ACC112 (cell line): ENCODE results near the gene CMTM2.
A peak's percentile ranks its signal among the peaks of the same experiment; 100 is the strongest.

ENCODE experiments used
- H2AFZ ChIP-seq: fragments of 200-600 bp; sonication (generic); one replicate; pipeline ENCODE4 v1.6.0; 2017; ENCODE audit warnings: antibody characterized with exemption, low read length; ENCODE audit not compliant: unreplicated experiment
- H3K27ac ChIP-seq: fragments of 200-600 bp; sonication (generic); 2 replicates; pipeline ENCODE4 v1.5.1; 2014; ENCODE audit warnings: low read depth, mild to moderate bottlenecking, antibody characterized with exemption, low read length, moderate library complexity
- H3K27me3 ChIP-seq: fragments of 200-600 bp; sonication (generic); 2 replicates; pipeline ENCODE4 v1.6.1; 2014; ENCODE audit warnings: mild to moderate bottlenecking, antibody characterized with exemption, low read length, moderate library complexity, mixed read lengths; ENCODE audit not compliant: insufficient read depth
- H3K36me3 ChIP-seq: fragments of 200-600 bp; sonication (generic); 2 replicates; pipeline ENCODE4 v1.6.1; 2016; ENCODE audit warnings: mild to moderate bottlenecking, antibody characterized with exemption, low read length, moderate library complexity, mixed read lengths; ENCODE audit not compliant: insufficient read depth
- H3K4me1 ChIP-seq: fragments of 200-600 bp; sonication (generic); one replicate; pipeline ENCODE4 v1.6.1; 2016; ENCODE audit warnings: low read length, mixed read lengths; ENCODE audit not compliant: insufficient read depth, unreplicated experiment, control insufficient read depth
- H3K4me3 ChIP-seq: fragments of 200-600 bp; sonication (generic); 2 replicates; pipeline ENCODE4 v1.5.1; 2014; ENCODE audit warnings: mild to moderate bottlenecking, low read depth, low read length
- H3K79me2 ChIP-seq: fragments of 200-600 bp; sonication (generic); one replicate; pipeline ENCODE4 v1.6.0; 2016; ENCODE audit warnings: low read length; ENCODE audit not compliant: control insufficient read depth, unreplicated experiment, insufficient read depth

Gene CMTM2

DNA sequence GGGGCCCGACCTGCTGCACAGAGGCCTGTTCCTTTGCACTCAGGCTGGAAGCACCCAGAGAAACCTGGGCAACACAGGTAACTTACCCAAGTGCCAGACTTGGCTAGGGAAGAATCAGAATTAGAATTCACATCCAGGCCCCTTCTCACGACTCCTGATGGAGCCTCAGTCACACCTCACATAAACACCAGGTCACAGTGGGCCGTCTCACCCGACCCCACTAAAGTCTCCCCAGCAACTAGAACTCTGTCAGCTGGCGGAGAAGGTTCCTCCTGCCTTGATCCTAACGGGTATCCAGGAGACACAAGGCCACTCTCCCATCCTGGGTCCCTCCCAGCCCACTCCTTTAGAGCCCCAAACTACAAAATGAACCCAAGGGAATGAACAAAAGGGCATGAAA is 35.7 kb upstream of the CMTM2 start:
- Histone ChIP-seq H3K27me3 (no peaks in the 10 kb centered on the region), H3K36me3 (peaks cover 6% of the 10 kb centered on the region; the same call in 1 of the 2 replicates), H3K4me1 (peaks cover 3% of the 10 kb centered on the region), H2AFZ (no peak overlapping the region), H3K4me3 (no peak overlapping the region), H3K79me2 (no peaks in the 10 kb centered on the region), H3K27ac (no peak overlapping the region)

DNA sequence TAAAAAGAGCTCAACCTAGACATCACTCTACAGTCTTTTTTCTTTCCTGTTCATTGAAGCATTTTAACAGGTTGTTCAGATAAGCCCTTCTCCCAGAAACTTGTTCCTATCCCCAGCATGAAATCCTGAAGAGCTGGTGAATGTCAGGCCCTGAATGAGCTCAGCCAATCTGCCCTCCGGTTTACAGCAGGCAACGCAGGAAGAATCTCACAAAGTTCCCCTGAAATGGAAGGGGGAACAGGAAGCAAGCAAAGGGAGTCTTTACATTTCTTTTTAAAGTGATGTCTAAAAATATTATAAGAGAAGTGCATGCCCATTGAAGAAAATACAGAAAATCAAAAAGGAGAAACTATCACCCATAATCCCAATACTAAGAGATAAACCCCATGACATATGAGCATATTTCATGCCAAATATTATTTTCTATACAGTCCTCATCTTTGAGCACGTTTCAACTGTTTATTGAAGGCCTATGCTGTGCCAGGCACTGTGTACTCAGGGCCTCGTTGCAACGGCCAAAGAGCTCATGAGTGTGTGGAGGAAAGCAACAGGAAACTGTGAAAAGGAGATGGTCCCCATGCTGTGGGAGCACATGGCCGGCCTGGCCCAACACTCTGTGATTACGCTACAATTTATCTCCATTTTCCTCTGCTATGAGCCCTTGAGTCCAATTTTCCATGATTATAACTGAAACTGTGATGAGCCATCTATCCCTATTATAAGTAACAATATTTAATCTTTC is 35.1 kb upstream of the CMTM2 start:
- H3K79me2 ChIP-seq: no peaks in the 10 kb centered on the region
- H3K27ac ChIP-seq: no peak overlapping the region
- peaks cover 9% of the 10 kb centered on the region for H3K4me1 ChIP-seq
- H3K36me3 ChIP-seq: peaks cover 4% of the 10 kb centered on the region; the same call in 1 of the 2 replicates
- H3K27me3 ChIP-seq: no peaks in the 10 kb centered on the region
- no peak overlapping the region for H2AFZ ChIP-seq
- H3K4me3 ChIP-seq: no peak overlapping the region

DNA sequence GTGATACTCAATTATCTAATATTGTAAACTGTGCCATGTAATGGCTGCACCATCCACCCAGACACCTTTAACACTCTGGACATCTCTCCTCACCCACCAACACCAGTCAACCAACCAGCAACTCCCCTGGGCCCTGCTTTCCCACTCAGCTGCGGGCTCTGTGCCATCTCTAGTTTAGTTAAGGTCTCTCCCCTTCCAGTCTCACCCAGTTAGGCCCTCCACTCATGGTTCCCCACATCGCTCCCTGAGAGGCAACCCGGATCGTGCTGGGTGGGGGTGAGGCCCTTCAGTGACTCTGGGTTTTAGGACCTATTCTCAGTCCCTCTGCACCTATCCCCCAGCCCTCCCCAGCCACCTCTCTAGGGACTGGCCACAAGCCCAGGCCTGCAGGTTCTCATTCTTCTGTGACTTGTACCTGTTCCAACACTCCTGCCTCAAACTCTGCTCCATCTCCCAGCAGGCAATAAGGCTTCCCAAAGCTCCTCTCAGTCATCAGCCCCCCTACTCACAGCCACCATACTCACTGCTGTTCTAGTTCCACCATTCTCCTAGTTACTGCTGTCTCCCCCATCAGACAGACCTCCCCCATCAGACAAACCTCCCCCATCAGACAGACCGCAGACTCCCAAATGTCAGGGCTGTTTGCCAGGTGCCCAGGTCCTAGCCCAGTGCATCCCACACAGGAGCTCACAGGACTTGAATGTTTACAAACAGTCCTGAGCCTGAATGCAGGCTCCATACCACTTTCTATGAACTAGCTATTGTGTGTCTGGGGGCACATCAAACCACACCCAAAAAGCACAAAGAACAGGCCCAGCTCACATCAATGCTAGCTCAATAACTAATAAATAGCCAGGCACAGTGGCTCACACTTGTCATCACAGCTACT is 31.9 kb upstream of the CMTM2 start:
- H3K4me3 ChIP-seq: no peak overlapping the region
- H3K27ac ChIP-seq: no peak overlapping the region
- no peak overlapping the region for H2AFZ ChIP-seq
- no peaks in the 10 kb centered on the region for H3K36me3 ChIP-seq
- H3K79me2 ChIP-seq: peaks cover 9% of the 10 kb centered on the region
- H3K27me3 ChIP-seq: no peaks in the 10 kb centered on the region
- peaks cover 22% of the 10 kb centered on the region for H3K4me1 ChIP-seq

DNA sequence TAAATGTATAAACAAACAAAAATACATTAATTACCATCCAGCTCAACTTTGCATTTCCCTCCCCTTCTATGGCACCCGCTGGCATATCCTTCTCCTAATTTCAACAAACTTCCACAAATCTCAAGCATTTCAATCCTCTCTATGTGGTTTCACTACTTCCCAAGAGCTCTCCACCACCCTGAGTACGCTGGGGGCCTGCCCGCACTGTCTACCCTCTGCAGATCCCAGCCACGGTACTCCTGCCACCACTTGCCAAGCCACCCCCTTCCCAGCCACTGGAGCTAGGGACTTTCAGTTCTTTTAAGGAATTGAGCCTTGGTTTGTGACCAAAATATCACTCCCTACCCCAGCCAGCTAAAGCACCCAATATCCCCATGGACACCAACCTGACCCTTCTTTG is 31.2 kb upstream of the CMTM2 start:
- H3K27me3 ChIP-seq: no peaks in the 10 kb centered on the region
- H2AFZ ChIP-seq: no peak overlapping the region
- no peaks in the 10 kb centered on the region for H3K36me3 ChIP-seq
- H3K79me2 ChIP-seq: peaks cover 15% of the 10 kb centered on the region
- no peak overlapping the region for H3K27ac ChIP-seq
- no peak overlapping the region for H3K4me3 ChIP-seq
- H3K4me1 ChIP-seq: peaks cover 22% of the 10 kb centered on the region

DNA sequence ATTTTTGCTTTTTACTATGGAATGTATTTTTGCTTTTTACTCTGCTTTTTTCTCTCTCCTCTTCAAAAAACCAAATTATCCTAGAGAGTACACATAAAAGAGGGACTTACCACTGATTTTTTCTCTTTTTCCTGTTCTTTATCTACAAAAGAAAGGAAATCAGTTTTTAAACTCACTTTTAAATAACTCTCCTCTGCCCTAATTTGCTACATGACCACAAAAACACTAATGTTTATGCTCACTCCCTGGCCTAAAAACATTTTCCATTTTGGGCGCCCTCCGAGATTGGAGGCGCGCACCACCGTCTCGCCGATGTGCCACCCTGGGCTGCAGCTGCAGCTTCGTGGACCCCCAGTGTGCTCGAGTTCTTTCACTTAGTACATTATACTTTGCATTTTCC is 30.4 kb upstream of the CMTM2 start:
- H3K36me3 ChIP-seq: no peaks in the 10 kb centered on the region
- H2AFZ ChIP-seq: peak overlapping the region; percentile 79
- peak overlapping the region; percentile 76 for H3K4me3 ChIP-seq
- H3K79me2 ChIP-seq: peaks cover 23% of the 10 kb centered on the region
- no peaks in the 10 kb centered on the region for H3K27me3 ChIP-seq
- H3K4me1 ChIP-seq: peaks cover 28% of the 10 kb centered on the region
- H3K27ac ChIP-seq: peak overlapping the region; percentile 52; the same call in 1 of the 2 replicates

DNA sequence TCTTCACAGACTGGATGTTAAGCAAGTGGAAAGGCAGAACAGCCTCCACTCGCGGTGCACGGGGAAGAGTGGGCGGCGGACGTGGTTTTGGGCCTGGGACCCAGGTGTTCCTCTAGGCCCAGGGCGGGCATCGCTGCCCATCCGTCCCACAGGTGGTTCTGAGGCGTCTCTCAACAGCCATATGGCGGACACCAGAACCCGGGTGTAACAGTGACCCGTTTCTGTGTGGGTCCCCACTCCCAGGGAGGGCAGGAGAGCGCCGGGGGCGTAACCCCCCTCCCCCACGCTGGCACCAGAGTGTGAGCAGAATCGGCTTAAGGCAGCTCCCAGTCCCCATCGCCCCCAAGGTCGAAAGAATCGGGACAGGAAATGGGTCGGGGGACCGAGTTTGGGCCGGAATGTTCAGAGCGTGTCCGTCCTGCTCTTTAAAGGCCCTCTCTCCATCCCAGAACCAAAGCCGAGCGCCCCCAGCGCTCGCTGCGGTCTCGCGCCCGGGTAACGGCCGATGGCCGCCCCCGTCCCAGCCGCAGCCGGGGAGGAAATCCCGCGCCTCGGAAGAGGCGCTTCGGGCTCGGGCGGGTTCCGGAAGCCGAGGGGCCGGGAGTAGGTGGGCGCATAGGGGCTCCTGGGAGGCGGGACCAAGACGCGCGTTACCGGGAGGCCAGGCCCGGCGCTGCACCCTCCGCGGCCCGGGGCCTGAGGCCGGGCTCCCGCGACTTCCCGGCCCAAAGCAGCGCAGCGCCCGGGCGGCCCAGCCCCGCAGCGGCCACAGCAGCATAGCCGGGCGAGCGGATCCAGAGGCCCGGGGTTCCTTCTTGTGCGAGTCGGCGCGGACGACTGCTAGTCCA is 29.8 kb upstream of the CMTM2 start, which contains the start of gene TK2:
Gene TK2, minus strand, starts transcription at position 839 of the 848 bp plus-strand sequence. Its CDS starts 61 bp downstream, at position 778.
- no peaks in the 10 kb centered on the region for H3K27me3 ChIP-seq
- H3K4me3 ChIP-seq: peak within 1 kb of the TSS; percentile 76
- peak within 1 kb of the TSS; percentile 79 for H2AFZ ChIP-seq
- no peaks in the 10 kb centered on the region for H3K36me3 ChIP-seq
- H3K27ac ChIP-seq: peak within 1 kb of the TSS; percentile 52
- H3K79me2 ChIP-seq: peaks cover 29% of the 10 kb centered on the region
- H3K4me1 ChIP-seq: peaks cover 34% of the 10 kb centered on the region

DNA sequence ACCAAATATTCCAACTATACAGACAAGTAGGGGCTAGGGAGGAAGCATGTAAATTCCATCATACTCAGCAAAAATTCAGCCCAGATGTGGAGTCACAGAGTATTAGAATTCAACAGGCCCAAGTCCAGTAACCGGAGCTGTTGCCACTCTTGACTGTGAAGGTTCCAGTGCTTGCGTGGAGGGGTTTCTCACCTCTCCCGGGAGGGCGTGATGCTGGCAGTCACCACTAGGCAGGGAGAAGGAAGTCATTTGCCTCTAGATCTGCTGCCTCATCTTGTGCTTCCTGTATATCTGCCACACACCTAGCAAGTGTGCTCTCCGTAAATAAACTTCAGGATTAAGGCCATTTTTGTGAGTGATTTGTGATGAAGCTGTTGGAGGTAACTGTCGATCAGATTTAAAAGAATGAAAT is 27.9 kb upstream of the CMTM2 start:
- Histone ChIP-seq H3K79me2 (peaks cover 48% of the 10 kb centered on the region), H3K4me1 (peaks cover 40% of the 10 kb centered on the region), H3K27me3 (no peaks in the 10 kb centered on the region), H3K4me3 (peak overlapping the region; percentile 93), H3K27ac (peak overlapping the region; percentile 63), H2AFZ (no peak overlapping the region), H3K36me3 (no peaks in the 10 kb centered on the region)

DNA sequence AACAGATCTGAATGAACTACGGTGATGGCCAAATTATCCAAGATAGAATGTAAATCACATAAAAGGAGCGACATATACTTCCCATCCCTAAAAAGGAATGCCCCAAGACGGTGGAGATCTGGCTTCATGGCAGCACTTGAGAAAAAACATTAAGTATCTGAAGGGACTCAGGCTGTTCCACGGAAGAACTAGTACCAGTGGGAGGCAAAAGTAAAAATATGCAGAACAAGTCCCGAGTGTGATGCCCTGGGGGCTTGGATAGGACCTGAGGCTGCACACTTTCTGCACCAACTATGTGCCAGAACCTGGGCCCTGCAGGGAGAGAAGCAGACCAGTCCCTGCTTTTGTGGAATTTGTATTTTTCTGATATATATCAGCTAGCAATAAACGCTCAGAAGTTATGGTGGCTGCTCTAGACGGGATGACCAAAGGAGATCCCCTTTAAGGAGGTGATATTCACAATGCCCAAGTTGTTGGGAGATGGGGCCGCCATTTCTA is 27.4 kb upstream of the CMTM2 start:
- peak overlapping the region; percentile 93 for H3K4me3 ChIP-seq
- peak overlapping the region; percentile 92 for H2AFZ ChIP-seq
- H3K79me2 ChIP-seq: peaks cover 53% of the 10 kb centered on the region
- no peaks in the 10 kb centered on the region for H3K36me3 ChIP-seq
- H3K27me3 ChIP-seq: no peaks in the 10 kb centered on the region
- peak overlapping the region; percentile 63 for H3K27ac ChIP-seq
- H3K4me1 ChIP-seq: peaks cover 40% of the 10 kb centered on the region

DNA sequence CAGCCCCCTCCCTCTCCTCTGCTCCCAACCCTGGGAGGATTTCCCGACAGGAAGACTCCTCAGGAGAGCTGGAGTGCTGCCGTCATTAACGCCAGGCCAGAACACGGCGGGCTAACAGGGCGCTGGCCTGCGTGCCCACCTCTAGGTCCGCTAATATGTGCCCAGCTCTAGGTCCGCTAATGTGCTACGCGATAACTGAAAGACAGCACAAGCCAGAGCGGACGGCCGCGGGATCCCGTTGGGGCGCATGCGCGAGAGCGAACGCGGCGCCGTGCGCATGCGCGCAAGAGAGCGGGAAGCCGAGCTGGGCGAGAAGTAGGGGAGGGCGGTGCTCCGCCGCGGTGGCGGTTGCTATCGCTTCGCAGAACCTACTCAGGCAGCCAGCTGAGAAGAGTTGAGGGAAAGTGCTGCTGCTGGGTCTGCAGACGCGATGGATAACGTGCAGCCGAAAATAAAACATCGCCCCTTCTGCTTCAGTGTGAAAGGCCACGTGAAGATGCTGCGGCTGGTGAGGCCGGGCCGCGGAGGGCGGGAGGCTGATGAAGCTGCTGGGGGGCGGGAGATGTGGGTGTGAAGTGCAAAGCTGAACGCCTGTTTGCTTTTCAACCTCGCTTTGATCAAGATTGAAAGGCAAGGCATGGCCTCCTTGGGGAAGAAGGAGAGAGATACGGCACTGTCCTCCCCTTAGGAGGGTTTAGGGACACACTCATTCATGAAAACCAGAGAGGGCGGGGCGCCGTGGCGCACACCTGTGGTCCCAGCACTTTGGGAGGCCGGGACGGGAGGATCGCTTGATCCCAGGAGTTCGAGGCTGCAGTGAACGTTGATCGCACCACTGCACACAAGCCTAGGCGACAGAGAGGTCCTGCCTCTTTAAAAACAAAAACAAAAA is 26.7 kb upstream of the CMTM2 start, which contains the start of gene CKLF:
Gene CKLF, plus strand, starts transcription at position 291 of the 892 bp plus-strand sequence. Its CDS starts 140 bp downstream, at position 431.
- H3K36me3 ChIP-seq: no peaks in the 10 kb centered on the region
- H3K4me1 ChIP-seq: peaks cover 40% of the 10 kb centered on the region
- peak within 1 kb of the TSS; percentile 92 for H2AFZ ChIP-seq
- no peaks in the 10 kb centered on the region for H3K27me3 ChIP-seq
- H3K27ac ChIP-seq: peak within 1 kb of the TSS; percentile 63
- H3K4me3 ChIP-seq: peak within 1 kb of the TSS; percentile 93
- H3K79me2 ChIP-seq: peaks cover 58% of the 10 kb centered on the region
